Caco-2 (cell line): ENCODE measurements around the gene AQP9. TPM values are rescaled to one million over a fixed set of nuclear protein-coding genes. Genes with fewer than 3 reads are reported as not detected.

ENCODE experiments used
- BruUV-seq: library from RNA; stranded (reverse); fragments of 400-500 nt; replicated peaks from 2 replicates; lab custom pipeline; 2021; lab: Mats Ljungman, UMichigan
- CTCF ChIA-PET: fragments of 300-600 bp; sonication (Branson Sonifier 250); formaldehyde crosslinking; loops from one replicate; lab custom pipeline; 2022; ENCODE audit warnings: antibody characterized with exemption; lab: Charles Lee
- POLR2A ChIA-PET: fragments of 300-600 bp; sonication (Branson Sonifier 250); formaldehyde crosslinking; loops from one replicate; lab custom pipeline; 2022; ENCODE audit warnings: antibody characterized with exemption; lab: Charles Lee
- DNase-seq, 2 experiments: peaks; one replicate each; pipeline versions ENCODE4 v3.0.0 to v3.0.0-alpha.2; 2020 to 2022
- H3K27me3 ChIP-seq: replicated peaks from 2 replicates; pipeline ENCODE4 v1.6.0; 2011; ENCODE audit warnings: low read length; ENCODE audit not compliant: control insufficient read depth, insufficient read depth
- H3K36me3 ChIP-seq: 2 replicates; pipeline ENCODE4 v1.5.1; 2011; ENCODE audit warnings: low read length; ENCODE audit not compliant: control insufficient read depth, insufficient read depth
- H3K4me1 ChIP-seq: fragments of 250-450 bp; sonication (Bioruptor Pico); 2 replicates; pipeline ENCODE4 v1.5.1; 2020; ENCODE audit warnings: mild to moderate bottlenecking
- H3K4me3 ChIP-seq: 2 replicates; pipeline ENCODE4 v1.5.1; 2011; ENCODE audit warnings: low read depth, mild to moderate bottlenecking, control low read depth, low read length
- H3K9me3 ChIP-seq: fragments of 250-450 bp; sonication (Bioruptor Pico); 2 replicates; pipeline ENCODE4 v1.5.1; 2020; ENCODE audit warnings: mild to moderate bottlenecking, moderate library complexity
- H3K27ac Mint-ChIP-seq: one replicate; pipeline ENCODE4 v1.8.0; 2022; ENCODE audit warnings: mixed read lengths; ENCODE audit not compliant: unreplicated experiment
- H3K27me3 Mint-ChIP-seq: one replicate; pipeline ENCODE4 v1.8.0; 2022; ENCODE audit warnings: mixed read lengths; ENCODE audit not compliant: insufficient read depth, unreplicated experiment
- H3K36me3 Mint-ChIP-seq: one replicate; pipeline ENCODE4 v1.8.0; 2022; ENCODE audit warnings: mild to moderate bottlenecking, mixed read lengths; ENCODE audit not compliant: insufficient read depth, unreplicated experiment
- H3K4me1 Mint-ChIP-seq: one replicate; pipeline ENCODE4 v1.8.0; 2022; ENCODE audit warnings: low read depth, mixed read lengths; ENCODE audit not compliant: unreplicated experiment
- H3K4me3 Mint-ChIP-seq: one replicate; pipeline ENCODE4 v1.8.0; 2022; ENCODE audit warnings: mild to moderate bottlenecking, moderate library complexity, mixed read lengths; ENCODE audit not compliant: unreplicated experiment
- H3K9me3 Mint-ChIP-seq: one replicate; pipeline ENCODE4 v1.8.0; 2022; ENCODE audit warnings: mixed read lengths; ENCODE audit not compliant: unreplicated experiment
- intact Hi-C: fragments of 100-400 bp; cut with micrococcal nuclease; formaldehyde crosslinking; loops from one replicate; pipeline ENCODE4 v1.10.0; 2022; ENCODE audit not compliant: unreplicated experiment
- total RNA-seq: library from RNA; stranded (reverse); gene quantifications from 2 replicates; pipeline ENCODE4 v1.2.3, GENCODE V29; 2022
- TF ChIP-seq, protein P1 (sequence below), 2 experiments: fragments of 200-600 bp in 1 of 2; IDR thresholded peaks; 1 replicate in 1 of 2; 2 replicates in 1 of 2; pipeline versions ENCODE4 v1.5.1 to v1.8.0; 2011 to 2022; ENCODE audit warnings: antibody characterized with exemption in 1 of 2, control low read depth in 1 of 2, inconsistent platforms in 1 of 2, low read depth in 1 of 2, low read length in 1 of 2, mild to moderate bottlenecking in 1 of 2, moderate library complexity in 1 of 2; ENCODE audit not compliant: insufficient read depth in 1 of 2, severe bottlenecking in 1 of 2, unreplicated experiment in 1 of 2

AQP9 gene
- total RNA-seq, 1 experiment from 2014 or later, result not detected

DNA sequence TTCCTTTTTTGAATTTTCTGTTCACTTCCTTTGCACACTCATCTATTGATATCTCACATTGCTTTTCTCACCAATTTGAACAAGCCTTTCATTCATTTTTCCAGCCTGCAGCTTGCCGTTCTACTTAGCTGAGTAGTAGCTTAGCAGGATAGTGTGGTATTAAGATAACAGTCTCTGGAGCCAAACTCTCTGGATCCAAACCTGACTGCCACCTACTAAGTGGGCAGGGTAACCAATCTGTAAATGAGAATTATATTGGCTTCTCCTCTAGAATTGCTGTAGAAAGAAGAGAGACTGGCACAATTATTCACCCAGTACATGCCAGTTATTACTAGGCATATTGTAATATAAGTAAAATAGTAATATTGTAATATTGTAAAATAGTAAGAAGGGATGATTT lies 40.5 kb downstream of the AQP9 start:
- Histone ChIP-seq H3K4me1 (no peaks in the 10 kb centered on the region), H3K4me3 (no peak overlapping the region), H3K36me3 (no peaks in the 10 kb centered on the region), H3K27me3 (no peaks in the 10 kb centered on the region), H3K9me3 (no peaks in the 10 kb centered on the region)
- POLR2A ChIA-PET, result no interaction called here
- intact Hi-C loops, result no loop called here
- no peak for DNase-seq
- Mint-ChIP-seq H3K36me3 (no peaks in the 10 kb centered on the region), H3K27ac (no peak overlapping the region), H3K9me3 (no peaks in the 10 kb centered on the region), H3K27me3 (peaks cover 14% of the 10 kb centered on the region), H3K4me3 (no peak overlapping the region), H3K4me1 (no peaks in the 10 kb centered on the region)
- no TSS peak for BruUV-seq
- CTCF ChIA-PET, result no interaction called here
- TF ChIP-seq, protein P1, sequence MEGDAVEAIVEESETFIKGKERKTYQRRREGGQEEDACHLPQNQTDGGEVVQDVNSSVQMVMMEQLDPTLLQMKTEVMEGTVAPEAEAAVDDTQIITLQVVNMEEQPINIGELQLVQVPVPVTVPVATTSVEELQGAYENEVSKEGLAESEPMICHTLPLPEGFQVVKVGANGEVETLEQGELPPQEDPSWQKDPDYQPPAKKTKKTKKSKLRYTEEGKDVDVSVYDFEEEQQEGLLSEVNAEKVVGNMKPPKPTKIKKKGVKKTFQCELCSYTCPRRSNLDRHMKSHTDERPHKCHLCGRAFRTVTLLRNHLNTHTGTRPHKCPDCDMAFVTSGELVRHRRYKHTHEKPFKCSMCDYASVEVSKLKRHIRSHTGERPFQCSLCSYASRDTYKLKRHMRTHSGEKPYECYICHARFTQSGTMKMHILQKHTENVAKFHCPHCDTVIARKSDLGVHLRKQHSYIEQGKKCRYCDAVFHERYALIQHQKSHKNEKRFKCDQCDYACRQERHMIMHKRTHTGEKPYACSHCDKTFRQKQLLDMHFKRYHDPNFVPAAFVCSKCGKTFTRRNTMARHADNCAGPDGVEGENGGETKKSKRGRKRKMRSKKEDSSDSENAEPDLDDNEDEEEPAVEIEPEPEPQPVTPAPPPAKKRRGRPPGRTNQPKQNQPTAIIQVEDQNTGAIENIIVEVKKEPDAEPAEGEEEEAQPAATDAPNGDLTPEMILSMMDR (IDR thresholded peaks at IDR 0.05; ENCODE audit: insufficient read depth in 1 of 2, low read depth in 1 of 2, low read length in 1 of 2, severe bottlenecking in 1 of 2, unreplicated experiment in 1 of 2), result no peak

DNA sequence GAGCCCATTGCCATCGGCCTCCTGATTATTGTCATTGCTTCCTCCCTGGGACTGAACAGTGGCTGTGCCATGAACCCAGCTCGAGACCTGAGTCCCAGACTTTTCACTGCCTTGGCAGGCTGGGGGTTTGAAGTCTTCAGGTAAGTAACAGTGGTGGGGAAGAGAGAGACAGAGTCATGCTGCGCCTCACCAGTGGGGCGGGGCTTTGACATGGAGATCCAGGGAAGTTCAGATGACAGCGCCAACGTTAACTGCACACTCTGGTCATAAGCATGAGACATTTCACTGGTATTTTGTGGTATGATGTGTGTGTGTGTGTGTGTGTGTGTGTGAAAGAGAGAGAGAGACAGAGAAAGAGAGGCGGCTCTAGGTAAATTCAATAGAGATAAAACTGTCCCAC lies 41.0 kb downstream of the AQP9 start:
- Mint-ChIP-seq H3K9me3 (no peaks in the 10 kb centered on the region), H3K4me3 (no peak overlapping the region), H3K27ac (no peak overlapping the region), H3K36me3 (no peaks in the 10 kb centered on the region), H3K27me3 (peaks cover 14% of the 10 kb centered on the region), H3K4me1 (no peaks in the 10 kb centered on the region)
- Histone ChIP-seq H3K4me1 (no peaks in the 10 kb centered on the region), H3K27me3 (no peaks in the 10 kb centered on the region), H3K36me3 (no peaks in the 10 kb centered on the region), H3K4me3 (no peak overlapping the region), H3K9me3 (no peaks in the 10 kb centered on the region)
- CTCF ChIA-PET, result no interaction called here
- no TSS peak for BruUV-seq
- intact Hi-C loops, result no loop called here
- POLR2A ChIA-PET, result no interaction called here
- TF ChIP-seq, protein P1 (IDR thresholded peaks at IDR 0.05; ENCODE audit: insufficient read depth in 1 of 2, low read depth in 1 of 2, low read length in 1 of 2, severe bottlenecking in 1 of 2, unreplicated experiment in 1 of 2), result no peak
- DNase-seq, result no peak

DNA sequence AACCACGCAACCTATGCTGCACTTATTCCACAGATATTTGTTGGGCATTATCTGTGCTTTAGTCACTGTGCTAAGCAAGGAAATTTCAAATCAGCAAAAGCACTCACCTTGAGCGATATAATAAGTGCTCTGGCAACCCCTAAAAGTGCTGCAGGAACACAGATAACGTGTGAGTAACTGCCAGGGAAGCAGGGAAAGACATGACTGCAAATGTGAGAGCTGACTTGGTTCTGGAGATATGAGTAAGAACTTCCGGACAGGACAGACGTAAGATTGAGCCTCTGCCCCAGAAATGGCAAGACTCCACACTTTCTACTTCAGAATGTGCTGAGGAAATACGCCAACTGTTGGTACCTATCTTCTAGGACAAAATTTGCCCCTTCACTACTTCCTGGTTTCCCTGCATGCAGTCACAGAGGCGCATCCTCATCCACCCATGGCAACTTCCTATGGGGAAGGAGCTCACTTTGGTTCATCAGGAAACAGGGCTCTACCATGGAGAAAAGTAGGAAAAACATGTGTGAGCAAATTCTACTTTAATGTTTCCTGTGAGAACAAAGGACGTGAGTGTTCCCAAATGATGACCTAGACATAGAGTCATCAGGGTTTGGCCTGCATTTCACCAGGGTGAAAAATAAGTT lies 41.7 kb downstream of the AQP9 start:
- no TSS peak for BruUV-seq

More for the DNA sequence above, 41.7 kb downstream of the AQP9 start:
- Mint-ChIP-seq H3K27ac (no peak overlapping the region), H3K4me1 (no peaks in the 10 kb centered on the region), H3K9me3 (no peaks in the 10 kb centered on the region), H3K27me3 (peaks cover 14% of the 10 kb centered on the region), H3K36me3 (no peaks in the 10 kb centered on the region), H3K4me3 (no peak overlapping the region)
- ChIA-PET POLR2A (no interaction called here), CTCF (no interaction called here)
- Histone ChIP-seq H3K27me3 (no peaks in the 10 kb centered on the region), H3K4me1 (no peaks in the 10 kb centered on the region), H3K4me3 (no peak overlapping the region), H3K36me3 (no peaks in the 10 kb centered on the region), H3K9me3 (no peaks in the 10 kb centered on the region)
- no peak for DNase-seq
- intact Hi-C loops, result loop anchor here (5.0 to 10.0 kb wide), 2 partner anchors 213 to 425 kb away; no protein-coding TSS in a partner anchor
- TF ChIP-seq, protein P1 (IDR thresholded peaks at IDR 0.05; ENCODE audit: insufficient read depth in 1 of 2, low read depth in 1 of 2, low read length in 1 of 2, severe bottlenecking in 1 of 2, unreplicated experiment in 1 of 2), result no peak
